NCI-H2029 treated with DMSO at 0.1 percent for 48 hours (cell line): Measurements from ENCODE around the gene HAND2.

Experiments
- DNase-seq: peaks from one replicate; lab custom pipeline; 2025; lab: John Stamatoyannopoulos, UW

Gene HAND2

DNA sequence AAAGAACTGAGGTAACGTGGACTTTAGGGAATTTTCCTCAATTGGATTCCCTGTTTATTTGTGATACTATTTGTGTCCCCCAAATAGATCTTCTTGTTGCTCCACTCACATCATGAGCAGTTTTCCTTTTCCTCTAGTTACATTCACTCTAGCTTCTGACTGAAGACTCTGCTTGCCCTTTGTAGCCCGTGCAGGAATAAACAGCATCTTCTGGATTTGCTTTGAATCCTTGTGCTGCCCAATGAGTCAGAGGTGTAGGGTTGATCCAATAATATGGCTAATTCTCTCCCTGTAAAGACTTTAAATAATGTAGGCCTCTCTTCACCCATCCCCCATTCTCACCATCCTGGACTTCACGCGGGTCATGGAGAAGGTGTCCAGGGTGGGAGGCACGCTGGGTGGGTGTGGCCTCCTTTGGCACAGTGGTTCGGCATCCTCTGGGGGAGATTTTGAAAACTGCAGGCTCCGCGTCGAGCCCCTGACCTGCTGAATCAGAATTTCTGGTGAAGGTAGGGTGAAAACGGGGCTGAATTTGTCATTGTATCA lies 9.0 kb downstream of the HAND2 start:
- no peak for DNase-seq

GRCh38 chr4:173519111-173520101 lies 10.6 kb downstream of the HAND2 start:
- no peak for DNase-seq

GRCh38 chr4:173518425-173519102 lies 11.5 kb downstream of the HAND2 start:
- DNase-seq = no peak

- no peak for DNase-seq
These were observed 12.1 kb downstream of the HAND2 start for GRCh38 chr4:173517781-173518424.

DNA sequence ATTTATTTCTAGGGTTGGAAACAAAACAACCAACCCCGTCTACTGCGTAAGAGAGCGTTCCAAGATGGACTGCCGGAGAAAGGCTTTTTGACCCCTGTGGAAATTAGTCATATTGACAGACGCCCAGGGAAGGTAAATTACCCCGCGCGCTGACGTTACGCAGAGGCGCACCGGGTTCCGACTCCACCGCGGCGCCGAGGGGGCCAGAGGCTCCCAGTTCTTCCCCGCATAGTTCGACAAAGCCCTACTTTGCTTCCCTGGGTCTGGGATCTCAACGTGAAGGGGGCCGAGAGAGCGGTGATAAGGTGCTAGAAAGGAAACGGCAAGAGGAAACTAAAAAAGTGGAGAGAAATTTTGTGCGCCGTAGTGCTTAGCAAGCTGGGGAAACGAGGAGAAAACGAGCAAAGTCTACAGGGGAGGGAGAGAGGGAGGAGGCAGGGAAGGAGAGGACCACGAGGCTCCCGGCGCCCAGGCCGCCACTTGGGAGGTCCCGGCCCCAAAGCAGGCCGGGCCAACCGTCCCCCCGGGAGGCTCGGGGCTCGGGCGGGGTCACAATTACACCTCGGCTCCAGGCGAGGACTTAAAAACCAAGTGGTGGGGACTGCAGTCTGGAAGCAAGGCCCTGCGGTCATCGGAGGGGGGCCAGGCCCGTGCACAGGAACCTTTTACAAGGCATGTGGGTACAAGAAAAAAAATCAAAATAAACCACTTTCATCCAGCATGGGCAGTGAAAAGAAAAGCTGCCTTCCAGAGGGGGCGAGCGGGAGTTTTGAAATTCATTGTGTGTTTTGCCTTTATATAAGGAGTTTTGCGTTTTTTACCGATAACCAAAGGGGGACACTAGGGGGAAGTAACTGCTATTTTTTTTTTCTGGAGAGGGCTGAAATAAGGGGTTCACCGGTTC lies 13.2 kb downstream of the HAND2 start:
- no peak for DNase-seq

GRCh38 chr4:173515458-173515857 lies 14.6 kb downstream of the HAND2 start:
- no peak for DNase-seq

GRCh38 chr4:173514641-173515217 lies 15.3 kb downstream of the HAND2 start:
- no peak for DNase-seq

- no peak for DNase-seq
These were observed 16.4 kb downstream of the HAND2 start for GRCh38 chr4:173513651-173514050.

- DNase-seq = no peak
These were observed 18.2 kb downstream of the HAND2 start for GRCh38 chr4:173511787-173512361.

DNA sequence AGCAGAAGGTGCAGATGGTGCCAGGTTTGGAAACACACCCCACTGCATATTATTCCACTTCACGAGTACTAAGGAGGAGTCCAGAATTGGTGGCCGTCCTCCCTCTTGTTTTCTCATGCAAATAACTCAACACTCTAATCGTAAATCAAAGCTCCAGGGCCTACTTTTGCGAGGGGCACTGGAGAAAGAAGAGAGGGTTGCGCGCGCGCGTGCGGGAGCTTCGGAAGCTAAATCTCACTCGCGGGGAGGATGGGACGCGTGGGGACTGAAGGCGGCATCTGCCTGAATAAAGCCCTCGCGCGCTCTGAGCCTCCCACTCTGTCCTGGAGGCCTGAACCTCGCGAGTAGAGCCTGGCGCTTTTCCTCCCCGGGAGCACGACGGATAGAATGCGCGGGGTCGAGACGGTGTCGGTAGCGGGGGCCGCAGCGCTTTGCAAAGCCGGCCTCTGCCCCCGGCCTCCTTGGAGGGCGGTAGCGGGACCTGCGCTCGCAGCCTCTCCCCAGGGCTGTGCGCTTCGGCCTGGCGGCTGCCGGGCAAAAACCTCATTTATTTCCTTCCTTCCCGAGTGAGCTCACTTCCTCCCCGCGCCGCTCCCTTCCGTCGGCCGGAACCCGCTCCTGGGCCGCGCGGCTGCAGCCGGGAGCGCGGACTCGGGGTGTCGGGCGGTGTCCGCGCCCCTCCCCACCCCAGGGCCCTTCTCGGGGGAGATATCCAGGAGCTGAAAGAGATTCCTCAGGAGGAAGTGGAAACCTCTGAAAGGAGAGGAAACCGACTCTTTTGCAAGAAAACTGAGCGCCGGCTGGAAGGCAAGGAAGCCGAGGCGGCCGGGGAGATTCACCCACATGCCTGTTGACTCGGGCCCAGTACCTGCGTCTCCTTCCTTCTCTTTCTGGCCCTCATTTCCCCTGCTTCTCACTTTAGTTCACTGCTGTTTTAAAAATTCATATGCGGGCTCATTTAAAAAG lies 20.7 kb downstream of the HAND2 start:
- DNase-seq = no peak

GRCh38 chr4:173508386-173509035 lies 21.5 kb downstream of the HAND2 start:
- DNase-seq = no peak

DNA sequence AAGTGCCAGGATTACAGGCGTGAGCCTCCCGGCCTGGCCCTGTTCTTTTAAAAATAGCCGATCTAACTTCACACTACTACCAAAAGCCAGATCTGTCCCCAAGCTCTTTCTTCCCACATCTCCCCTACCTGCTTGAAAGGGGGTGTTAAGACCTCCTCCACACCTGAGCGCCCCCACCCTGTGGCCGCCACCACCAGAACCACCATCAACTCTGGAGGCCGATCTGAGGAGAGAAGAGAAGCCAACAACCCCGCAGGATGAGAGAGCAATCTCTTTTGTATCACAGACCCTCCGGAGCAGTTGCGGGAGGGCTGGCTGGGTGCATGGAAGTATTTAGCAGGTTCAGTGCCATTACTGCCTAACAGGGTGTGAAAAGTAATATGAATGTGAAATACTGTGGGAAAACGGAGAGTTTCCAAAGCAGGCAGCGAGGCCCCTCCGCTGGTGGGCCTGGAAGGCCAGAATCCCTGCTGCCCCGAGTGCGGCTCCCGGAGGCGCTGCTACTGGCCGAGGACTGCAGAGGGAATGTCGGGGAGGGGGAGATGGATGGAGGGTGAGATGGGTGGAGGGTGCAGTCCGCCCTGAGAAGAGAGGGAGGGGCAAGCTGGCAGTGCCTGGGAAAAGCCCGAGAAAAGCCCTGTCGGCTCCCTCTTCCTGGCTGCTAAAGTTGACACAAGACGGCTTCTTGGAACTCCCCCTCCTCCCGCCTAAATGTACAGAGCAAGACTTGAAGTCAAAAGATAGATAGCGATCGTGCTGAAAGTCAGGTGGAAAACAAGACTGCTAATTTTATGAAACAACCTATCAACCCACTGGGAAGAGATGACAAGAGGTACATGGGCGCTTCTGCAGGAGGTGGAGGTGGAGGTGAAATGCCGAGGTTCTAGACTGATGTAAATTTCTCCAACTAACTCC lies 22.3 kb downstream of the HAND2 start:
- DNase-seq = no peak

GRCh38 chr4:173506597-173507211 lies 23.3 kb downstream of the HAND2 start:
- no peak for DNase-seq

GRCh38 chr4:173505924-173506518 lies 24.0 kb downstream of the HAND2 start:
- no peak for DNase-seq

DNA sequence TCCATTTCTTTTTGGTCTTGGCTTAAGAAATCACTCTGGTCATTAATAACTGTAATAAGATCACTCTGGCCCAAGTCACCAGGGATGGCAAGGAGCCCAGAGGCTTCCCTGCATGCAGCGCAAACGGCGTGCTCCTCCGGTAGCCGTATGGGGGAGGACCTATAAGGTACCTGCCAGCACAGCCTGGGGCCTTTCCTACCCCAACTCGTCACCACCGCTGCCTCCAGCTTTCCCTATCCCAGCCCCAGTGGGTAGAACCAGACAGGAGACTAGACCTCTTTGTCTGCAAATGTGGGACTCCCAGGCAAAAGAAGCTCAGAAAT lies 25.9 kb downstream of the HAND2 start:
- no peak for DNase-seq

GRCh38 chr4:173503330-173504180 lies 26.5 kb downstream of the HAND2 start:
- no peak for DNase-seq
